Measurements from ENCODE around the gene TAF4. TPM values are rescaled to one million over a fixed set of nuclear protein-coding genes. Genes with fewer than 3 reads are reported as not detected.

Gene TAF4
- total RNA-seq, 1 donor from 2014 or later = 26.0 TPM

- DNase-seq (ENCODE audit: low spot score) = no peak
These were observed 133.5 kb downstream of the TAF4 start for GRCh38 chr20:61932199-61932592.

DNA sequence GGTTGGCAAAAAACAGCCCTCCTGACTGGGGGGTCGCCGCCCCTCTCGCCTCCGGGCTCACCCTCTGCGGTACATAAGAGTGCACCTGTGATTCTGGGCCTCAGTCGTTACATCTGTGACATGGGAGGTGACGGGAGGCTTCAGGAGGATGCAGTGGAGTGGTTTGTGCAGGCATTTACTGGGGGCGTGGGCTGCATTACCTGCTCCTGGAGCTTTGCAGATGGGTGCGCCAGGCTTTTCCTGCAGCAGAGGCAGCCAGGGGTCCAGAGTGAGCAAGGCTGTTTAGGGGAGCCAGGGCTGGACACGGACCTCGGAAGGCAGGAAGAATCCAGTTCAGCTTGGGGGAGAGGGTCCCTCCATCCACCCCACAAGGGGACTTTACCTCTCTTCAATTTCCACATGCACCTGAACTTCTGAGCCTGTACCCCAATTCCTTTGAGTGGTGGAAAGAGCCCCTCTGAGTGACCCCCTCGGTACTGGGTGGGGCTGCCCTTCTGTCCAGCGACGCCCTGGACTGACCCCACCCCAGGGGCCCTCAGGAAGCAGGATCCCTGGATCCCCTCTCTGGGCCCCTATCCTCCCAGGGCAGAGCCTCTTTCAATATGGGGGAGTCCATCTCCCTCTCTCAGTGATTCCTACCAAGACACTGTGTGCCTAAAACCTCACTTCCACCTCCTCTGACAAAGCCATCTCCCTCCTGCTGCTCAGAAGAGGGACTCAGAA, 134.0 kb downstream of the TAF4 start:
- no peak for DNase-seq (ENCODE audit: low spot score)

DNA sequence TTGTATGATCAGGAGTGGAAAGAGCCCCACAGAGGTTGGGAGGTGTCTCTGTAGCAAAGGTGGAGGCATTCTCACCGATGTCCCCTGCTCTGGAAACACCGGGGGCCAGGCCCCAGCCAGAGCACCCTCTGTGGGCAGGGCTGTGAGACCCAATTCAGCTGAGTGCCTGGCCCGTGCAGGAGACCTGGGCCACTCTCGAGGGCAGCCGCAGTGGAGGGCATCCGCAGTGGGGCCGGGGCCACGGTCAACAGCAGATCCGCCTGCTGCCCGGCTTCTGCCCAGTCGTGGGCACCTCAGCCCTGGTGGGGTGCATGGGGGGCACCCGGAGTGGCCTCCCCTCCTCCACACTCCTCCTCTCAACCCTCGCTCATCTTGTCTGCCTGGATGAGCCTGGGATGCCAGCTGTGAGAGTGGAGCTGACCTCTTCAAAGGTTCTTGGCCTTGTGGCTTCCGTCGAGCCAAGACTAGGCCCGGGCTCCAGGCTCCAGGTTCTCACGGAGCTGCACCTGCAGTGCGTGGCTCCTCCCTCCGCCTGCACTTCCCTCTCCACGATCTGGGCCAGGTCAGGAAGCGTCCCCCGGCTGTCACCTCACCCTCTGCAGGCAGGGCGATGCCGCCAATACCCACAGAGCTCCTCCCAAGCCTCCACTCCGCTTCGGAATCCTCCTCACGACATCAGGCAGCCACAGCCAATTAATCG, 134.8 kb downstream of the TAF4 start:
- no peak for DNase-seq (ENCODE audit: low spot score)

DNA sequence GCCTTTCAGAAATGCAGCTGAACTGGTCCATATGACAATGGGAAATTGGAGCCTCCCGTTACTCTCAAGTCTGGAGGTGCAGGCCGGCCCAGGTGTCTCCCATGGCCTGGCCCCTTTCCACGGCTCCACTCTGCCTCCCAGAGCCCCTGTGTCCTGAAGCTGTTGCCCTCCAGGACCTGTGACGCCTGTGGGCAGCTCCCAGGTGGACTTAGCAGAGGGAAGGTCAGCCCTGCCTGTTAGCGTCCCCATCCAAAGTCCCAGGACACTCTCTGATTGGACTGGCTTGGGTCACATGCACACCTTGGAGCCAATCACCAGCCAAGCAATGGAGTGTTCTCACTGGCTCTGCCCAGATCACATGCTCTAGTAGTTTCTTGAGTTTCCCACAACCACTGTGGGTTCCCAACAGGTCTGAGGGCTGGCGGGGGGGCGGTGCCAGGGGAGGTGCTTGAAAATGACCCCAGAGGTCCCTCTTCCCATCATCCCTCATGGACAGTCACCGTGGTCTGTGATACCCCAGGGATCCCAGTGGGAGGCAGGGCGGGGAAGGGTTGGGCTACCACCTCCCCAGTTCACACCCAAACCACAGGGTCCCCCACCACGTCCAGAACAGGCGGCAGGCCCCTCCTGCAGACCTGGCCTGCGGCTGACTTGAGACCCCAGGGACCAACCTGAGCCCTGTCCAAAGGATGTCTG, 135.6 kb downstream of the TAF4 start:
- DNase-seq (ENCODE audit: low spot score) = no peak

DNA sequence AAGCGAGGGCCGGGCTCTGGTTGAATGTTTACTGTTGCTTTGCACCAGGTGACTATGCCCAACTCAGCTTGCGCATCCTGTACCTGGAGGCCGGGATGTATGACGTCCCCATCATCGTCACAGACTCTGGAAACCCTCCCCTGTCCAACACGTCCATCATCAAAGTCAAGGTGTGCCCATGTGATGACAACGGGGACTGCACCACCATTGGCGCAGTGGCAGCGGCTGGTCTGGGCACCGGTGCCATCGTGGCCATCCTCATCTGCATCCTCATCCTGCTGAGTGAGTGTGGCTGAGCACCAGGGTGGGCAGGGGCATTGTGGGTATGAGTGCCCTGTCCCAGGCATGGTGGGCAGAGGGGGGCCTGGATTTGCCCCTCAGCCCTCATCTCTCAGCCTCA, 136.1 kb downstream of the TAF4 start:
- no peak for DNase-seq (ENCODE audit: low spot score)

- DNase-seq (ENCODE audit: low spot score) = no peak
These were observed 137.7 kb downstream of the TAF4 start for GRCh38 chr20:61927826-61928541.

GRCh38 chr20:61927193-61927825, 138.4 kb downstream of the TAF4 start:
- DNase-seq (ENCODE audit: low spot score) = no peak

DNA sequence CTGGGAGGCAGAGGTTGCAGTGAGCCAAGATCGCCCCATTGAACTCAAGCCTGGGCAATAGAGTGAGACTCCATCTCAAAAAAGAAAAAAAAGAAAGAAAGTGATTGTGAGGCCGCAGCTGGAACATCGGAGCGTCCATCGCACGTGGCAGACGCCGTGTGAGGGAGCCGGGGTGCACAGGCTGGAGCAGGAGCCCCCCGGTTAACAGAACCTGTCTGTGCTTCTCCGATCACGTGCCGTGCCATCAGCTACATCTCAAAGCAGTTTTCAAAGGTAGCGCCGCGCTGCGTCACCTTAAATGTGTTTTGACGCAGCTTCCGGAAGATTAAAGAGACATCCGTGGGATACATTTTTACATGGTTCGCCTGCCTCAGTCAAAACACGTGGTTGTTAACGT, 138.9 kb downstream of the TAF4 start:
- DNase-seq (ENCODE audit: low spot score) = no peak

GRCh38 chr20:61926253-61926613, 139.4 kb downstream of the TAF4 start:
- no peak for DNase-seq (ENCODE audit: low spot score)

- no peak for DNase-seq (ENCODE audit: low spot score)
These were observed 140.0 kb downstream of the TAF4 start for GRCh38 chr20:61925555-61926252.

DNA sequence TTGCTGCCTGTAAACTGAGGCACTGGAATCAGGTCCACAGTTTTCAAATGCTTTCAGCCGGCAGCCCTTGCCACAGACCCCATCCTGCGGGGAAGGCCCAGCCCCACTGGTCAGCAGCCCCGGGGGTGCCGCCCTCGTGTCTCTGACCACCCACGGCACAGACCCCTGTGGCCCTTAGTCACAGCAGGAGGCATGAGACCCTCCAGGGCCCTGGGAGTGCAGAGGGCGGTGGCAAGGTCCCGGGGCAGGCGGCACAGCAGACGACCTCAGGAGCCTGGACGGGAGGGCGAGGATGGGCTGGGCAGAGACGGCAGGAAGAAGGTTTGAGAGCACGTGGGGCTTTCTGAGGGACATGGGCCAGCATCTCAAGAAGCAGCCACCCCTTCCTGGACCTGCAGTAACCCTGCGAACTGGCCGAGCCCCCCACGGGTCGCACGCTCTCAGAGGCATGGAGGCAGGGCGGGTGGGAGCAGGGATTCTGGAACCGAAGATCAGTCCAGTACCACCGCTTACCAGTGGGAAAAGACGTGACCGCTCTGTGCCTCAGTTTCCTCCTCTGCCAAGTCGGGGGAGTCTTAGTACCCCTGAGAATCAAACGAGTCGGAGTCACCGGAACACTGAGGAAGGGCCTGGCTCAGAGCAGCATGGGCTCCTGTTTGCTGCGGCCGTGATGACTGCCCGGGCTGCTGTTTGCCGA, 140.7 kb downstream of the TAF4 start:
- DNase-seq (ENCODE audit: low spot score) = no peak

Other genes starting within 250 kb of the TAF4 start
- 48.3 TPM for gene LSM14B, start 56.6 kb upstream of the TAF4 start, total RNA-seq
- gene PSMA7, start 77.5 kb upstream of the TAF4 start, total RNA-seq = 189 TPM
- gene SS18L1, start 77.9 kb upstream of the TAF4 start, total RNA-seq = 14.2 TPM
- 38.0 TPM for gene MTG2, start 117.1 kb upstream of the TAF4 start, total RNA-seq
- gene HRH3, start 154.4 kb upstream of the TAF4 start, total RNA-seq = not detected
- 85.3 TPM for gene OSBPL2, start 172.6 kb upstream of the TAF4 start, total RNA-seq
- gene ADRM1, start 237.1 kb upstream of the TAF4 start, total RNA-seq = 78.8 TPM